Right lobe of liver (tissue), 6 donors: ENCODE measurements around the gene LHX4. TPM values are rescaled to one million over a fixed set of nuclear protein-coding genes. Genes with fewer than 3 reads are reported as not detected.

ENCODE experiments used
- ATAC-seq, 4 donors: fragments of 200-7000 bp; cut with Tn5 transposase; one replicate each; pipeline ENCODE4 v1.9.1; 2020; ENCODE audit warnings: mild to moderate bottlenecking in 4 of 4, moderate library complexity in 4 of 4
- DNase-seq, 3 donors: peaks; one replicate each; pipeline ENCODE4 v3.0.0-alpha.2; 2020
- H3K27ac ChIP-seq, 3 donors: fragments of 200-600 bp; one replicate each; pipeline ENCODE4 v1.8.0; 2022
- H3K27me3 ChIP-seq, 2 donors: fragments of 200-600 bp; one replicate each; pipeline ENCODE4 v1.8.0; 2022
- H3K36me3 ChIP-seq, 4 donors: fragments of 200-600 bp; sonication (generic) in 1 of 4; one replicate each; pipeline versions ENCODE4 v1.5.1 to v1.8.0; 2017 to 2022; ENCODE audit warnings: control low read depth in 1 of 4
- H3K4me1 ChIP-seq, 4 donors: fragments of 200-600 bp; sonication (generic) in 1 of 4; one replicate each; pipeline versions ENCODE4 v1.5.1 to v1.8.0; 2017 to 2022; ENCODE audit warnings: control low read depth in 1 of 4
- H3K4me3 ChIP-seq, 3 donors: fragments of 200-600 bp; one replicate each; pipeline ENCODE4 v1.8.0; 2022
- H3K9me3 ChIP-seq, 4 donors: fragments of 200-600 bp; sonication (generic) in 1 of 4; one replicate each; pipeline versions ENCODE4 v1.5.1 to v1.8.0; 2017 to 2022; ENCODE audit warnings: control low read depth in 1 of 4
- POLR2A ChIP-seq: fragments of 450-650 bp; IDR thresholded peaks from one replicate; pipeline ENCODE4 v1.6.1; 2017; ENCODE audit warnings: antibody characterized with exemption, mild to moderate bottlenecking
- WGBS: methylation state at CpG from one replicate; pipeline ENCODE4 v1.1.6; 2018; ENCODE audit warnings: low coverage, low lambda C conversion rate; ENCODE audit not compliant: insufficient coverage; ENCODE audit errors: missing lambda C conversion rate; 5-methylcytosine and 5-hydroxymethylcytosine counted together
- intact Hi-C, 2 donors: fragments of 100-400 bp; cut with DNase I; formaldehyde crosslinking; loops; one replicate each; pipeline versions ENCODE4 v1.11.2 to v1.14.1; 2022
- total RNA-seq, 6 experiments: library from RNA; depleted of rRNA in 2 of 6; stranded (reverse); fragments of >200 nt in 2 of 6; fragmentation: NEBNext Ultra II Directional in 3 of 6; extraction: Animal tissue kit (Norgen Biotek cat#: 25700) in 3 of 6; gene quantifications; one replicate each; pipeline versions ENCODE4 v1.1.0 to v1.2.4, GENCODE V29; 2016 to 2023
- TF ChIP-seq, protein P1 (sequence below), 4 donors: fragments of 200-600 bp in 3 of 4; fragments of 450-650 bp in 1 of 4; IDR thresholded peaks; one replicate each; pipeline versions ENCODE4 v1.5.1 to v1.8.0; 2016 to 2022; ENCODE audit warnings: antibody characterized with exemption in 4 of 4, mild to moderate bottlenecking in 2 of 4
- donor health status: DM: no; HTN: yes; CAD: no.
- donor health status: DM: no; HTN: no; CAD: no.
- donor health status: DM: no; HTN: no; CAD: no.
- donor health status: DM: no; HTN: yes; CAD: no.
- donor health status: DM: no; HTN: yes; CAD: no.

Gene LHX4
- total RNA-seq, 6 experiments from 2014 or later, result not detected

DNA sequence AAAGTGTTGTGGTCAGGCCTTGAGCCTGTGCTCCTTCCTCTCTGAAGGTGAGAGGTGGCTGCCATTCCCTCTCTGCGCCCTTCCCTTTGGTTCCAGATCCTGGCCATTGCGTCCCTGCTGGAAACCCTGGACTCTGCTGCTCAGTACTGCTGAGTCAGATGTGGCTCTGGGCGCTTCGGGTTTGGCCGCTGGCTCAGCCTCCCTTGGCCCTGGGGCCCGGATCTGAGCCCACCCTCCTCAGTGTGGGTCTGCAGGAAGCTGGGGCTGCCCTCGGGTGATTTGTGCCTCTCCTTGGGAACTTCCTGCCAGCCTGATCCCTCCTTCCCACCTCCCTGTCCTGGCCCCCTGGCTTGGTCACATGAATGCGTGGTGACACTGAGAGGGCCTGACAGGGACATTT, 43.2 kb upstream of the LHX4 start:
- intact Hi-C loops, result no loop called here
- H3K9me3 ChIP-seq, result no peaks in the 10 kb centered on the region
- no peaks in the 10 kb centered on the region for H3K36me3 ChIP-seq
- TF ChIP-seq POLR2A, result no peak
- TF ChIP-seq, protein P1, sequence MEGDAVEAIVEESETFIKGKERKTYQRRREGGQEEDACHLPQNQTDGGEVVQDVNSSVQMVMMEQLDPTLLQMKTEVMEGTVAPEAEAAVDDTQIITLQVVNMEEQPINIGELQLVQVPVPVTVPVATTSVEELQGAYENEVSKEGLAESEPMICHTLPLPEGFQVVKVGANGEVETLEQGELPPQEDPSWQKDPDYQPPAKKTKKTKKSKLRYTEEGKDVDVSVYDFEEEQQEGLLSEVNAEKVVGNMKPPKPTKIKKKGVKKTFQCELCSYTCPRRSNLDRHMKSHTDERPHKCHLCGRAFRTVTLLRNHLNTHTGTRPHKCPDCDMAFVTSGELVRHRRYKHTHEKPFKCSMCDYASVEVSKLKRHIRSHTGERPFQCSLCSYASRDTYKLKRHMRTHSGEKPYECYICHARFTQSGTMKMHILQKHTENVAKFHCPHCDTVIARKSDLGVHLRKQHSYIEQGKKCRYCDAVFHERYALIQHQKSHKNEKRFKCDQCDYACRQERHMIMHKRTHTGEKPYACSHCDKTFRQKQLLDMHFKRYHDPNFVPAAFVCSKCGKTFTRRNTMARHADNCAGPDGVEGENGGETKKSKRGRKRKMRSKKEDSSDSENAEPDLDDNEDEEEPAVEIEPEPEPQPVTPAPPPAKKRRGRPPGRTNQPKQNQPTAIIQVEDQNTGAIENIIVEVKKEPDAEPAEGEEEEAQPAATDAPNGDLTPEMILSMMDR (IDR thresholded peaks at IDR 0.05), result no peak
- H3K4me1 ChIP-seq, result no peaks in the 10 kb centered on the region
- peak in 3 of 4 donors; percentile 11 to 47 (median 19) for ATAC-seq
- no peak overlapping the region for H3K4me3 ChIP-seq
- DNase-seq, result no peak
- no peaks in the 10 kb centered on the region for H3K27me3 ChIP-seq
- no peak overlapping the region for H3K27ac ChIP-seq
- 100% methylated on average over 1 of the region's 8 CpGs for whole genome bisulfite sequencing

GRCh38 chr1:180187626-180188025, 42.4 kb upstream of the LHX4 start:
- WGBS, result no CpG with 5 or more reads among the region's 5 CpGs
- Histone ChIP-seq H3K4me3 (no peak overlapping the region), H3K4me1 (no peaks in the 10 kb centered on the region), H3K27me3 (no peaks in the 10 kb centered on the region), H3K27ac (no peak overlapping the region), H3K9me3 (no peaks in the 10 kb centered on the region), H3K36me3 (no peaks in the 10 kb centered on the region)
- TF ChIP-seq, protein P1 (IDR thresholded peaks at IDR 0.05), result no peak
- TF ChIP-seq POLR2A, result no peak
- ATAC-seq, result no peak
- intact Hi-C loops, result no loop called here
- DNase-seq, result no peak

- DNase-seq (peak; percentile 70 to 74 (median 74)), ATAC-seq (peak; percentile 85 to 92 (median 90))
- Histone ChIP-seq H3K27me3 (no peaks in the 10 kb centered on the region), H3K36me3 (no peaks in the 10 kb centered on the region), H3K4me1 (no peaks in the 10 kb centered on the region), H3K4me3 (no peak overlapping the region), H3K27ac (no peak overlapping the region), H3K9me3 (no peaks in the 10 kb centered on the region)
- WGBS, result no CpG with 5 or more reads among the region's 8 CpGs
- intact Hi-C loops, result no loop called here
- no peak for TF ChIP-seq POLR2A
- TF ChIP-seq, protein P1 (IDR thresholded peaks at IDR 0.05), result peak; percentile 65 to 82 (median 77)
These were observed 42.0 kb upstream of the LHX4 start for GRCh38 chr1:180188091-180188506.

- Histone ChIP-seq H3K27me3 (no peaks in the 10 kb centered on the region), H3K36me3 (no peaks in the 10 kb centered on the region)
These were observed 41.3 kb upstream of the LHX4 start for GRCh38 chr1:180188684-180189175.

More at GRCh38 chr1:180188684-180189175, 41.3 kb upstream of the LHX4 start:
- no peak for ATAC-seq
- DNase-seq, result no peak
- no peaks in the 10 kb centered on the region for H3K9me3 ChIP-seq
- TF ChIP-seq, protein P1 (IDR thresholded peaks at IDR 0.05), result no peak
- no peak for TF ChIP-seq POLR2A
- no peaks in the 10 kb centered on the region for H3K4me1 ChIP-seq
- intact Hi-C loops, result no loop called here
- no peak overlapping the region for H3K4me3 ChIP-seq
- 44% methylated on average over 7 of the region's 8 CpGs for WGBS
- H3K27ac ChIP-seq, result no peak overlapping the region
